HepG2 (cell line): ENCODE results near the gene ULK4. TPM values are rescaled to one million over a fixed set of nuclear protein-coding genes. Genes with fewer than 3 reads are reported as not detected.

Source experiments
- ARID5B ChIP-seq: IDR thresholded peaks from 2 replicates; pipeline ENCODE4 v1.4.0; 2020; ENCODE audit warnings: mild to moderate bottlenecking, missing genetic modification reagents
- ATRX ChIP-seq: sonication (generic); formaldehyde crosslinking; IDR thresholded peaks from 2 replicates; pipeline ENCODE4 v1.4.0; 2020; ENCODE audit warnings: missing genetic modification reagents, borderline replicate concordance
- E2F2 ChIP-seq: sonication (generic); formaldehyde crosslinking; IDR thresholded peaks from 2 replicates; pipeline ENCODE4 v1.4.0; 2020; ENCODE audit warnings: missing genetic modification reagents, borderline replicate concordance
- GPN1 ChIP-seq: sonication (generic); formaldehyde crosslinking; IDR thresholded peaks from 2 replicates; pipeline ENCODE4 v1.5.1; 2020; ENCODE audit warnings: missing genetic modification reagents, borderline replicate concordance
- HES4 ChIP-seq: sonication (generic); formaldehyde crosslinking; IDR thresholded peaks from 2 replicates; pipeline ENCODE4 v1.9.0; 2021; ENCODE audit warnings: mild to moderate bottlenecking, missing genetic modification reagents, borderline replicate concordance
- KLF11 ChIP-seq: IDR thresholded peaks from 2 replicates; pipeline ENCODE4 v1.6.1; 2016; ENCODE audit warnings: missing compliant biosample characterization
- MAFF ChIP-seq: IDR thresholded peaks from 2 replicates; pipeline ENCODE4 v1.6.1; 2011; ENCODE audit warnings: low read depth, low read length, improper control_type of control experiment
- MAFK ChIP-seq, 2 experiments: IDR thresholded peaks in 1 of 2; conservative IDR thresholded peaks in 1 of 2; 2 replicates each; pipeline ENCODE4 v1.6.1; 2011; ENCODE audit warnings: improper control_type of control experiment in 2 of 2, low read length in 2 of 2
- SOX13 ChIP-seq, 3 experiments: fragments of 450-650 bp in 1 of 3; sonication (generic) in 1 of 3; formaldehyde crosslinking in 1 of 3; IDR thresholded peaks in 2 of 3; conservative IDR thresholded peaks in 1 of 3; 2 replicates each; pipeline versions ENCODE4 v1.5.0 to v1.6.1; 2016 to 2020; ENCODE audit warnings: antibody characterized with exemption in 1 of 3, mild to moderate bottlenecking in 1 of 3, missing compliant biosample characterization in 1 of 3, missing genetic modification reagents in 1 of 3, moderate library complexity in 1 of 3
- SOX5 ChIP-seq: IDR thresholded peaks from 2 replicates; pipeline ENCODE4 v1.6.1; 2016; ENCODE audit warnings: borderline replicate concordance
- TIGD3 ChIP-seq: sonication (generic); formaldehyde crosslinking; IDR thresholded peaks from 2 replicates; pipeline ENCODE4 v1.5.1; 2020; ENCODE audit warnings: mild to moderate bottlenecking, missing genetic modification reagents, borderline replicate concordance
- ZBTB3 ChIP-seq: sonication (generic); formaldehyde crosslinking; IDR thresholded peaks from 2 replicates; pipeline ENCODE4 v1.4.0; 2020; ENCODE audit warnings: low read depth, mild to moderate bottlenecking, moderate library complexity, missing genetic modification reagents, borderline replicate concordance
- ZFP91 ChIP-seq: sonication (generic); formaldehyde crosslinking; IDR thresholded peaks from 2 replicates; pipeline ENCODE4 v1.9.0; 2022; ENCODE audit warnings: missing genetic modification reagents, mild to moderate bottlenecking, borderline replicate concordance
- ZNF335 ChIP-seq: sonication (generic); formaldehyde crosslinking; IDR thresholded peaks from 2 replicates; pipeline ENCODE4 v1.4.0; 2020; ENCODE audit warnings: missing genetic modification reagents
- ZNF432 ChIP-seq: sonication (generic); formaldehyde crosslinking; IDR thresholded peaks from 2 replicates; pipeline ENCODE4 v1.5.0; 2020; ENCODE audit warnings: missing genetic modification reagents, mild to moderate bottlenecking, borderline replicate concordance
- ZNF501 ChIP-seq: sonication (generic); formaldehyde crosslinking; IDR thresholded peaks from 2 replicates; pipeline ENCODE4 v1.5.1; 2020; ENCODE audit warnings: mild to moderate bottlenecking, moderate library complexity, missing genetic modification reagents
- ZNF543 ChIP-seq: sonication (generic); formaldehyde crosslinking; IDR thresholded peaks from 2 replicates; pipeline ENCODE4 v1.4.0; 2020; ENCODE audit warnings: mild to moderate bottlenecking, missing genetic modification reagents
- ZNF660 ChIP-seq: sonication (generic); formaldehyde crosslinking; IDR thresholded peaks from 2 replicates; pipeline ENCODE4 v1.5.1; 2020; ENCODE audit warnings: mild to moderate bottlenecking, low read depth, missing genetic modification reagents, borderline replicate concordance
- ZNF720 ChIP-seq: sonication (generic); formaldehyde crosslinking; IDR thresholded peaks from 2 replicates; pipeline ENCODE4 v1.4.0; 2020; ENCODE audit warnings: missing genetic modification reagents
- ZNF747 ChIP-seq: sonication (generic); formaldehyde crosslinking; IDR thresholded peaks from 2 replicates; pipeline ENCODE4 v1.8.1; 2023; ENCODE audit warnings: missing genetic modification reagents, mild to moderate bottlenecking, borderline replicate concordance
- polyA plus RNA-seq, 8 experiments: library from polyadenylated mRNA; depleted of rRNA in 3 of 8; stranded (reverse) in 7 of 8; unstranded in 1 of 8; fragments of >200 nt; fragmentation: Illumina TruSeq in 4 of 8; extraction: Trizol in 4 of 8; gene quantifications; 2 replicates each; pipeline versions ENCODE4 v1.2.1 to v1.2.3, GENCODE V29; 2011 to 2016; ENCODE audit warnings: low read depth in 4 of 8, missing spikeins in 1 of 8, mixed read lengths in 1 of 8; ENCODE audit not compliant: insufficient read depth in 1 of 8
- total RNA-seq, 5 experiments: library from RNA; depleted of rRNA; stranded (reverse); fragments of >200 nt; fragmentation: Illumina TruSeq; extraction: Trizol; gene quantifications; 2 replicates each; pipeline ENCODE4 v1.2.3, GENCODE V29; 2016; ENCODE audit warnings: low read depth in 1 of 5

Gene ULK4
- total and polyA plus RNA-seq, 2 of the 13 experiments (the other 11 are each of a cell fraction or from before 2014, with no cell fraction given): 6.7 to 11.8 TPM

GRCh38 chr3:41362638-41363559 is 599.0 kb downstream of the ULK4 start (continued):
- no peak for TF ChIP-seq ARID5B (CRISPR knock-in tag)
- TF ChIP-seq SOX5 (CRISPR knock-in tag): peak; percentile 24; the same call in 1 of the 2 replicates
- TF ChIP-seq E2F2: no peak
- TF ChIP-seq ZNF501: peak; percentile 41; the same call in 1 of the 2 replicates
- TF ChIP-seq ZNF660 (CRISPR knock-in tag): no peak
- no peak for TF ChIP-seq ZNF335
- no peak for TF ChIP-seq KLF11 (CRISPR knock-in tag)
- no peak for TF ChIP-seq GPN1 (CRISPR knock-in tag)
- TF ChIP-seq ATRX (CRISPR knock-in tag): no peak
- no peak for TF ChIP-seq SOX13 (IDR thresholded peaks at IDR 0.05)
- peak in 1 of 2 experiments; percentile 56; a peak in 1 of 4 replicates for TF ChIP-seq SOX13 (CRISPR knock-in tag; conservative IDR thresholded peaks at IDR 0.05 in 1 of 2, IDR thresholded peaks at IDR 0.05 in 1 of 2)
- no peak for TF ChIP-seq ZNF432
- TF ChIP-seq ZNF720: no peak
- TF ChIP-seq ZNF543 (CRISPR knock-in tag): no peak
- no peak for TF ChIP-seq ZNF747 (CRISPR knock-in tag)
- no peak for TF ChIP-seq ZBTB3 (CRISPR knock-in tag)
- peak; percentile 22; the same call in 1 of the 2 replicates for TF ChIP-seq ZFP91 (CRISPR knock-in tag)
- peak; percentile 84 to 91 for TF ChIP-seq MAFK (conservative IDR thresholded peaks at IDR 0.05 in 1 of 2, IDR thresholded peaks at IDR 0.05 in 1 of 2; ENCODE audit: low read length in 2 of 2)
- no peak for TF ChIP-seq HES4 (CRISPR knock-in tag)
- peak; percentile 89 for TF ChIP-seq MAFF
- no peak for TF ChIP-seq TIGD3 (CRISPR knock-in tag)
